Smooth muscle cell (in vitro differentiated cells): Measurements from ENCODE around the gene LAD1. TPM values are rescaled to one million over a fixed set of nuclear protein-coding genes. Genes with fewer than 3 reads are reported as not detected.
A peak's percentile ranks its signal among the peaks of the same experiment; 100 is the strongest.

Source experiments
- DNase-seq: peaks from one replicate; lab custom pipeline; 2025; ENCODE audit not compliant: unreplicated experiment; lab: John Stamatoyannopoulos, UW
- H2AFZ ChIP-seq: fragments of 200-600 bp; sonication (generic); 2 replicates; pipeline ENCODE4 v1.6.0; 2016; ENCODE audit warnings: antibody characterized with exemption, low read depth, mild to moderate bottlenecking
- H3F3A ChIP-seq: fragments of 200-600 bp; sonication (generic); 2 replicates; pipeline ENCODE4 v1.6.0; 2017; ENCODE audit warnings: antibody characterized with exemption, low read depth
- H3K27ac ChIP-seq: fragments of 200-600 bp; sonication (generic); 2 replicates; pipeline ENCODE4 v1.5.1; 2016; ENCODE audit warnings: low read depth, mild to moderate bottlenecking
- H3K27me3 ChIP-seq: fragments of 200-600 bp; sonication (generic); 2 replicates; pipeline ENCODE4 v1.6.1; 2016; ENCODE audit warnings: low read depth, mild to moderate bottlenecking
- H3K36me3 ChIP-seq: fragments of 200-600 bp; sonication (generic); 2 replicates; pipeline ENCODE4 v1.5.1; 2016; ENCODE audit warnings: low read depth
- H3K4me1 ChIP-seq: fragments of 200-600 bp; sonication (generic); 2 replicates; pipeline ENCODE4 v1.5.1; 2016; ENCODE audit warnings: low read depth
- H3K4me2 ChIP-seq: fragments of 200-600 bp; sonication (generic); 2 replicates; pipeline ENCODE4 v1.6.0; 2016; ENCODE audit warnings: mild to moderate bottlenecking
- H3K4me3 ChIP-seq: fragments of 200-600 bp; sonication (generic); 2 replicates; pipeline ENCODE4 v1.5.1; 2016; ENCODE audit warnings: mild to moderate bottlenecking
- H3K79me2 ChIP-seq: fragments of 200-600 bp; sonication (generic); 2 replicates; pipeline ENCODE4 v1.6.0; 2016; ENCODE audit warnings: low read depth, mild to moderate bottlenecking
- H3K9ac ChIP-seq: fragments of 200-600 bp; sonication (generic); 2 replicates; pipeline ENCODE4 v1.6.0; 2016; ENCODE audit warnings: low read depth
- H3K9me3 ChIP-seq: fragments of 200-600 bp; sonication (generic); replicated peaks from 2 replicates; pipeline ENCODE4 v1.5.1; 2016; ENCODE audit warnings: low read depth
- H4K20me1 ChIP-seq: fragments of 200-600 bp; sonication (generic); 2 replicates; pipeline ENCODE4 v1.6.0; 2016; ENCODE audit warnings: low read depth
- WGBS: methylation state at CpG from one replicate; pipeline ENCODE4 v1.1.7; 2016; ENCODE audit warnings: low lambda C conversion rate; 5-methylcytosine and 5-hydroxymethylcytosine counted together
- polyA plus RNA-seq: library from polyadenylated mRNA; unstranded; fragments of >200 nt; fragmentation: Nextera tagmentation; extraction: Ambion mirVana; gene quantifications from 2 replicates; pipeline ENCODE4 v1.2.1, GENCODE V29; 2016
- total RNA-seq: library from RNA; depleted of rRNA; stranded (reverse); fragments of >200 nt; gene quantifications from 2 replicates; pipeline ENCODE4 v1.2.3, GENCODE V29; 2014
- TF ChIP-seq, protein P1 (sequence below): fragments of 200-600 bp; sonication (generic); IDR thresholded peaks from 2 replicates; pipeline ENCODE4 v1.5.1; 2017; ENCODE audit warnings: borderline replicate concordance, mild to moderate bottlenecking, antibody characterized with exemption; ENCODE audit not compliant: insufficient read depth, poor library complexity, severe bottlenecking

Gene LAD1
- total and polyA plus RNA-seq, 2 experiments from 2014 or later, result 6.9 to 8.8 TPM

- Histone ChIP-seq H3K79me2 (no peaks in the 10 kb centered on the region), H3K4me1 (peaks cover 14% of the 10 kb centered on the region), H3K27ac (peak overlapping the region; percentile 71), H3K4me3 (no peak overlapping the region), H3K9me3 (no peaks in the 10 kb centered on the region), H4K20me1 (no peaks in the 10 kb centered on the region), H2AFZ (no peak overlapping the region), H3K36me3 (no peaks in the 10 kb centered on the region), H3K4me2 (peak overlapping the region; percentile 11), H3K9ac (peak overlapping the region; percentile 16), H3F3A (no peaks in the 10 kb centered on the region), H3K27me3 (no peaks in the 10 kb centered on the region)
- WGBS, result 42% methylated on average over 4 of the region's 4 CpGs
- TF ChIP-seq, protein P1, sequence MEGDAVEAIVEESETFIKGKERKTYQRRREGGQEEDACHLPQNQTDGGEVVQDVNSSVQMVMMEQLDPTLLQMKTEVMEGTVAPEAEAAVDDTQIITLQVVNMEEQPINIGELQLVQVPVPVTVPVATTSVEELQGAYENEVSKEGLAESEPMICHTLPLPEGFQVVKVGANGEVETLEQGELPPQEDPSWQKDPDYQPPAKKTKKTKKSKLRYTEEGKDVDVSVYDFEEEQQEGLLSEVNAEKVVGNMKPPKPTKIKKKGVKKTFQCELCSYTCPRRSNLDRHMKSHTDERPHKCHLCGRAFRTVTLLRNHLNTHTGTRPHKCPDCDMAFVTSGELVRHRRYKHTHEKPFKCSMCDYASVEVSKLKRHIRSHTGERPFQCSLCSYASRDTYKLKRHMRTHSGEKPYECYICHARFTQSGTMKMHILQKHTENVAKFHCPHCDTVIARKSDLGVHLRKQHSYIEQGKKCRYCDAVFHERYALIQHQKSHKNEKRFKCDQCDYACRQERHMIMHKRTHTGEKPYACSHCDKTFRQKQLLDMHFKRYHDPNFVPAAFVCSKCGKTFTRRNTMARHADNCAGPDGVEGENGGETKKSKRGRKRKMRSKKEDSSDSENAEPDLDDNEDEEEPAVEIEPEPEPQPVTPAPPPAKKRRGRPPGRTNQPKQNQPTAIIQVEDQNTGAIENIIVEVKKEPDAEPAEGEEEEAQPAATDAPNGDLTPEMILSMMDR, result no peak
- DNase-seq, result no peak
Measured at GRCh38 chr1:201444792-201445191, 45.7 kb upstream of the LAD1 start.

- H3K79me2 ChIP-seq, result no peaks in the 10 kb centered on the region
- TF ChIP-seq, protein P1, result no peak
- H3K4me1 ChIP-seq, result peaks cover 8% of the 10 kb centered on the region
- H3K9ac ChIP-seq, result no peak overlapping the region
- H3F3A ChIP-seq, result no peaks in the 10 kb centered on the region
- H3K36me3 ChIP-seq, result no peaks in the 10 kb centered on the region
- DNase-seq, result no peak
- H3K4me2 ChIP-seq, result no peak overlapping the region
- no peak overlapping the region for H3K27ac ChIP-seq
- no peak overlapping the region for H2AFZ ChIP-seq
- no peak overlapping the region for H3K4me3 ChIP-seq
- no peaks in the 10 kb centered on the region for H4K20me1 ChIP-seq
- WGBS, result 90% methylated on average over 7 of the region's 7 CpGs
- H3K27me3 ChIP-seq, result no peaks in the 10 kb centered on the region
- no peaks in the 10 kb centered on the region for H3K9me3 ChIP-seq
Measured at GRCh38 chr1:201443747-201444146, 44.6 kb upstream of the LAD1 start.

GRCh38 chr1:201436969-201437368, 37.8 kb upstream of the LAD1 start:
- H3K9me3 ChIP-seq, result no peaks in the 10 kb centered on the region
- no peak overlapping the region for H3K27ac ChIP-seq
- H3K4me2 ChIP-seq, result no peak overlapping the region
- TF ChIP-seq, protein P1, result no peak
- H3K27me3 ChIP-seq, result no peaks in the 10 kb centered on the region
- no peaks in the 10 kb centered on the region for H3K79me2 ChIP-seq
- no peaks in the 10 kb centered on the region for H4K20me1 ChIP-seq
- H3F3A ChIP-seq, result peaks cover 3% of the 10 kb centered on the region
- peaks cover 5% of the 10 kb centered on the region for H3K4me1 ChIP-seq
- H3K9ac ChIP-seq, result no peak overlapping the region
- no peak overlapping the region for H2AFZ ChIP-seq
- 92% methylated on average over 3 of the region's 3 CpGs for WGBS
- no peak overlapping the region for H3K4me3 ChIP-seq
- no peak for DNase-seq
- no peaks in the 10 kb centered on the region for H3K36me3 ChIP-seq

GRCh38 chr1:201436393-201436792, 37.3 kb upstream of the LAD1 start:
- H3K4me1 ChIP-seq, result peaks cover 5% of the 10 kb centered on the region
- H4K20me1 ChIP-seq, result no peaks in the 10 kb centered on the region
- H3K27me3 ChIP-seq, result no peaks in the 10 kb centered on the region
- peaks cover 3% of the 10 kb centered on the region for H3F3A ChIP-seq
- TF ChIP-seq, protein P1, result peak; percentile 22
- no peaks in the 10 kb centered on the region for H3K9me3 ChIP-seq
- no peaks in the 10 kb centered on the region for H3K36me3 ChIP-seq
- no peak overlapping the region for H2AFZ ChIP-seq
- peak overlapping the region; percentile 33 for H3K4me2 ChIP-seq
- WGBS, result 46% methylated on average over 6 of the region's 6 CpGs
- H3K27ac ChIP-seq, result no peak overlapping the region
- H3K4me3 ChIP-seq, result no peak overlapping the region
- no peak for DNase-seq
- no peak overlapping the region for H3K9ac ChIP-seq
- no peaks in the 10 kb centered on the region for H3K79me2 ChIP-seq
